Fibroblast of the aortic adventitia (primary cell): Measurements from ENCODE around the gene IL17RA. TPM values are rescaled to one million over a fixed set of nuclear protein-coding genes. Genes with fewer than 3 reads are reported as not detected.

ENCODE experiments used
- DNase-seq: peaks from one replicate; pipeline ENCODE4 v3.0.0-alpha.2; 2010; ENCODE audit warnings: low read depth
- H3K4me3 ChIP-seq: 2 replicates; pipeline ENCODE4 v1.5.1; 2011; ENCODE audit warnings: low read depth, mild to moderate bottlenecking, control low read depth, low read length, moderate library complexity
- CTCF ChIP-seq: IDR thresholded peaks from 2 replicates; pipeline ENCODE4 v1.5.1; 2011; ENCODE audit warnings: mild to moderate bottlenecking, low read length, control low read depth, inconsistent platforms; ENCODE audit not compliant: insufficient read depth
- total RNA-seq: library from RNA; depleted of rRNA; stranded (reverse); fragments of >200 nt; gene quantifications from 2 replicates; pipeline ENCODE4 v1.2.3, GENCODE V29; 2012; ENCODE audit warnings: low replicate concordance

Gene IL17RA
- total RNA-seq, 1 donor = 5.2 TPM

- TF ChIP-seq CTCF = no peak
- no peak overlapping the region for H3K4me3 ChIP-seq
- no peak for DNase-seq
Observed at GRCh38 chr22:17115945-17116565, 31.3 kb downstream of the IL17RA start.

- no peak for TF ChIP-seq CTCF
- no peak overlapping the region for H3K4me3 ChIP-seq
- DNase-seq = no peak
Observed at GRCh38 chr22:17116572-17117330, 32.0 kb downstream of the IL17RA start.

GRCh38 chr22:17117400-17117799 is 32.6 kb downstream of the IL17RA start:
- H3K4me3 ChIP-seq = no peak overlapping the region
- DNase-seq = no peak
- no peak for TF ChIP-seq CTCF

- no peak for DNase-seq
- no peak overlapping the region for H3K4me3 ChIP-seq
- TF ChIP-seq CTCF = no peak
Observed at GRCh38 chr22:17117890-17118289, 33.1 kb downstream of the IL17RA start.

- H3K4me3 ChIP-seq = no peak overlapping the region
- no peak for DNase-seq
- no peak for TF ChIP-seq CTCF
Observed at GRCh38 chr22:17118342-17118741, 33.5 kb downstream of the IL17RA start.

- no peak for DNase-seq
- no peak overlapping the region for H3K4me3 ChIP-seq
Observed at GRCh38 chr22:17119481-17120202, 34.8 kb downstream of the IL17RA start.

More at GRCh38 chr22:17119481-17120202, 34.8 kb downstream of the IL17RA start:
- peak; percentile 25 for TF ChIP-seq CTCF
